Uterus (tissue), 2 donors: ENCODE measurements around the gene ACTA2.

Experiments
- POLR2A ChIP-seq, 2 donors: fragments of 450-650 bp; IDR thresholded peaks; one replicate each; pipeline ENCODE4 v1.6.1; 2016; ENCODE audit warnings: antibody characterized with exemption in 2 of 2, mild to moderate bottlenecking in 1 of 2, moderate library complexity in 1 of 2
- TF ChIP-seq, protein P1 (sequence below), 4 experiments: fragments of 200-600 bp in 2 of 4; fragments of 450-650 bp in 2 of 4; sonication (generic) in 2 of 4; IDR thresholded peaks; one replicate each; pipeline ENCODE4 v1.5.1; 2016 to 2019; ENCODE audit warnings: antibody characterized with exemption in 4 of 4, mild to moderate bottlenecking in 2 of 4, moderate library complexity in 1 of 4

DNA sequence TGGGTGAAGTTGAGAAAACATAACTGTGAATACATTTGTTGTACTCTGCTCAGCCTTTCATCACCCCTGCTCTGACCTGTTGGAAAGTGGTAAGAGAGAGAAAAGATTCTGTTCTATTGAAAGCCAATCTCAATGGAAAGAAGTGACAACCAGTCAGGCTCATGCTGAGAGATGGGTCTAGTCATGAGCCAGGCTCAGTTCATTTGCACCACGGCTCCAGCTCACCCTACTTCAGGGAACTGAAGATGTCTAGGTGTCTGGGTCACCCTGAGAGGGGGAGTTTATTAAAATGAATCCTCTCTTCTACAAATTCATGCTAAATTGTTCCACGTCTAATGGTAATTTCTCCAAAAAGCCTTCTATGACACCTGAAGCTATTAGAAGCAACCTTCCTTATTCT lies 25.9 kb upstream of the ACTA2 start:
- no peak for TF ChIP-seq POLR2A (IDR thresholded peaks at IDR 0.05)
- TF ChIP-seq, protein P1, sequence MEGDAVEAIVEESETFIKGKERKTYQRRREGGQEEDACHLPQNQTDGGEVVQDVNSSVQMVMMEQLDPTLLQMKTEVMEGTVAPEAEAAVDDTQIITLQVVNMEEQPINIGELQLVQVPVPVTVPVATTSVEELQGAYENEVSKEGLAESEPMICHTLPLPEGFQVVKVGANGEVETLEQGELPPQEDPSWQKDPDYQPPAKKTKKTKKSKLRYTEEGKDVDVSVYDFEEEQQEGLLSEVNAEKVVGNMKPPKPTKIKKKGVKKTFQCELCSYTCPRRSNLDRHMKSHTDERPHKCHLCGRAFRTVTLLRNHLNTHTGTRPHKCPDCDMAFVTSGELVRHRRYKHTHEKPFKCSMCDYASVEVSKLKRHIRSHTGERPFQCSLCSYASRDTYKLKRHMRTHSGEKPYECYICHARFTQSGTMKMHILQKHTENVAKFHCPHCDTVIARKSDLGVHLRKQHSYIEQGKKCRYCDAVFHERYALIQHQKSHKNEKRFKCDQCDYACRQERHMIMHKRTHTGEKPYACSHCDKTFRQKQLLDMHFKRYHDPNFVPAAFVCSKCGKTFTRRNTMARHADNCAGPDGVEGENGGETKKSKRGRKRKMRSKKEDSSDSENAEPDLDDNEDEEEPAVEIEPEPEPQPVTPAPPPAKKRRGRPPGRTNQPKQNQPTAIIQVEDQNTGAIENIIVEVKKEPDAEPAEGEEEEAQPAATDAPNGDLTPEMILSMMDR (IDR thresholded peaks at IDR 0.05) = no peak
